HFFc6 (cell line): ENCODE measurements around the gene MRS2. TPM values are rescaled to one million over a fixed set of nuclear protein-coding genes. Genes with fewer than 3 reads are reported as not detected.

ENCODE experiments used
- DNase-seq: peaks from one replicate; pipeline ENCODE4 v3.0.0-alpha.2; 2018
- H3K27ac Mint-ChIP-seq: 2 replicates; pipeline ENCODE4 v1.8.0; 2020; ENCODE audit warnings: mild to moderate bottlenecking, mixed read lengths
- H3K27me3 Mint-ChIP-seq: 2 replicates; pipeline ENCODE4 v1.8.0; 2021; ENCODE audit warnings: mild to moderate bottlenecking, moderate library complexity, mixed read lengths; ENCODE audit not compliant: insufficient read depth
- H3K36me3 Mint-ChIP-seq: 2 replicates; pipeline ENCODE4 v1.8.0; 2021; ENCODE audit warnings: low read depth, mixed read lengths
- H3K4me1 Mint-ChIP-seq: 2 replicates; pipeline ENCODE4 v1.8.0; 2020; ENCODE audit warnings: low read depth, mixed read lengths
- H3K4me3 Mint-ChIP-seq: 2 replicates; pipeline ENCODE4 v1.8.0; 2020; ENCODE audit warnings: mild to moderate bottlenecking, moderate library complexity, mixed read lengths
- H3K9me3 Mint-ChIP-seq: 2 replicates; pipeline ENCODE4 v1.8.0; 2020; ENCODE audit warnings: mild to moderate bottlenecking, mixed read lengths
- CTCF ChIP-seq: fragments of 200-600 bp; sonication (generic); IDR thresholded peaks from 2 replicates; pipeline ENCODE4 v1.5.0; 2021; ENCODE audit warnings: antibody characterized with exemption, mild to moderate bottlenecking
- long read RNA-seq: library from polyadenylated mRNA; unstranded; transcript quantifications from one replicate; pipeline ENCODE4 v2.0.0, GENCODE V29; 2019
- total RNA-seq, 6 experiments: library from RNA; stranded (reverse); fragmentation: NEBNext Ultra II Directional; extraction: Animal tissue kit (Norgen Biotek cat#: 25700); gene quantifications; 2 replicates in 1 of 6; 3 replicates in 5 of 6; pipeline ENCODE4 v1.2.3, GENCODE V29; 2021

The MRS2 gene
- total RNA-seq = 10 to 100 TPM; 14.7 to 21.1 (median 16.9) TPM
- long read RNA-seq, transcript MRS2-202 (10 exons, 1,740 nt) = major isoform, 12 of 31 reads
- long read RNA-seq, transcript MRS2-203 (11 exons, 3,313 nt) = minor isoform, 8 of 31 reads
- long read RNA-seq, partial matches to known transcripts = 6 of 31 reads
- long read RNA-seq, other reads (novel, unspliced or antisense) = 5 of 31 reads

- Mint-ChIP-seq H3K4me3 (peak within 1 kb of the TSS; percentile 94), H3K27ac (peak within 1 kb of the TSS; percentile 77), H3K27me3 (peaks cover 14% of the 10 kb centered on the region), H3K9me3 (no peaks in the 10 kb centered on the region), H3K36me3 (peaks cover 11% of the 10 kb centered on the region; the same call in 1 of the 2 replicates), H3K4me1 (peaks cover 47% of the 10 kb centered on the region)
- TF ChIP-seq CTCF = no peak
- peak; percentile 63 for DNase-seq
Observed at GRCh38 chr6:24402697-24403500, at the start of gene MRS2. Gene MRS2, plus strand, starts transcription at chr6:24402936. Its CDS starts 111 bp downstream, at chr6:24403047.

- no peak for TF ChIP-seq CTCF
- Mint-ChIP-seq H3K4me1 (0 out of 2 replicates have a peak, but pooled peaks cover 6% of the 10 kb centered on the region), H3K27ac (no peak overlapping the region), H3K36me3 (no peaks in the 10 kb centered on the region), H3K4me3 (no peak overlapping the region), H3K9me3 (peaks cover 4% of the 10 kb centered on the region; the same call in 1 of the 2 replicates), H3K27me3 (peaks cover 14% of the 10 kb centered on the region)
- no peak for DNase-seq
Observed at GRCh38 chr6:24353861-24354260, 48.9 kb upstream of the MRS2 start.

- no peak overlapping the region for H3K27ac Mint-ChIP-seq
- no peak for TF ChIP-seq CTCF
- no peak for DNase-seq
- peaks cover 4% of the 10 kb centered on the region; the same call in 1 of the 2 replicates for H3K9me3 Mint-ChIP-seq
- peaks cover 17% of the 10 kb centered on the region for H3K27me3 Mint-ChIP-seq
- H3K4me1 Mint-ChIP-seq = peaks cover 11% of the 10 kb centered on the region; the same call in 1 of the 2 replicates
- H3K36me3 Mint-ChIP-seq = no peaks in the 10 kb centered on the region
- H3K4me3 Mint-ChIP-seq = no peak overlapping the region
Observed at GRCh38 chr6:24355393-24355792, 47.3 kb upstream of the MRS2 start.

- Mint-ChIP-seq H3K36me3 (no peaks in the 10 kb centered on the region), H3K27me3 (peaks cover 17% of the 10 kb centered on the region), H3K9me3 (no peaks in the 10 kb centered on the region), H3K4me3 (no peak overlapping the region), H3K27ac (no peak overlapping the region), H3K4me1 (peaks cover 14% of the 10 kb centered on the region; the same call in 1 of the 2 replicates)
- DNase-seq = no peak
- no peak for TF ChIP-seq CTCF
Observed at GRCh38 chr6:24356310-24356973, 46.3 kb upstream of the MRS2 start.

- no peak for DNase-seq
- Mint-ChIP-seq H3K27ac (no peak within 1 kb of the TSS), H3K36me3 (no peaks in the 10 kb centered on the region), H3K9me3 (no peaks in the 10 kb centered on the region), H3K27me3 (peaks cover 17% of the 10 kb centered on the region), H3K4me3 (peak within 1 kb of the TSS; percentile 41; the same call in 1 of the 2 replicates), H3K4me1 (peaks cover 14% of the 10 kb centered on the region; the same call in 1 of the 2 replicates)
- no peak for TF ChIP-seq CTCF
Observed at GRCh38 chr6:24357336-24358218, 45.2 kb upstream of the MRS2 start, which contains the start of gene DCDC2. Gene DCDC2, minus strand, starts transcription at chr6:24358059. Its CDS starts 309 bp downstream, at chr6:24357750.
